Fibroblast of gingiva (primary cell): ENCODE measurements around the gene PPIG.
"Not testable (repeated sequence)": the region's sequence is repeated elsewhere in the genome, so short reads cannot be mapped to it uniquely, and the experiment has no call there.

Source experiments
- DNase-seq: peaks from one replicate; pipeline ENCODE4 v3.0.0-alpha.2; 2011; ENCODE audit warnings: low read depth

PPIG gene

DNA sequence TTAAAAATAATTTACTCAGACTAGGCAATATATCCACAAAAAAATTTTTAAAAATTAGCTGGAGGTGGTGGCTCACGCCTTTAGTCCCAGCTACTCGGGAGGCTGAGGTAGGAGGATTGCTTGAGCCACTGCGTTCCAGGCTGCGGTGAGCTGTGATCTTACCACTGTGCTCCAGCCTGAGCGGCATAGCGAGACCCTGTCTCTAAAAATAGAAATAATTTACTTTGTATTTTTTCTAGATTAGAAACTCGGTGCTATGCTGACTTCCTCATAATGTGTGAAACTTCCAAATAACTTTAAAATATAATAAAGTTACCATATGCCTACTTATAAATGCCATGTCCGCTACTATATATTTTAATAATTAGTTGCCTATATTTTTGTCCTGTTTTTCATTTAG, 6.7 kb downstream of the PPIG start:
- no peak for DNase-seq

DNA sequence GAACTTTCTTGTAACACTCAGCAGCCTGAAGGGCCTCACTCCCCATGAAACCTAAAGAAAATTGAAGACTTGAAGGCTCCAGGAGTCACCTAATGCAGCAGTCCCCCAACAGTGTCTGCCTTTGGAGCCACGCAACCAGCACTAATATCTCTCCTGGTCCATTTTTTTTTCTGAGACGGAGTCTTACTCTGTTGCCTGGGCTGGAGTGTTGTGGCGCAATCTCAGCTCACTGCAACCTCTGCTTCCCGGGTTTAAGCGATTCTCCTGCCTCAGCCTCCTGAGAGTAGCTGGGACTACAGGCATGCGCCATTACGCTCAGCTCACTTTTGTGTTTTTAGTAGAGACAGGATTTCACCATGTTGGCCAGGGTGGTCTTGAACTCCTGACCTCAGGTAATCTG, 12.4 kb downstream of the PPIG start:
- DNase-seq, result not testable (repeated sequence)

DNA sequence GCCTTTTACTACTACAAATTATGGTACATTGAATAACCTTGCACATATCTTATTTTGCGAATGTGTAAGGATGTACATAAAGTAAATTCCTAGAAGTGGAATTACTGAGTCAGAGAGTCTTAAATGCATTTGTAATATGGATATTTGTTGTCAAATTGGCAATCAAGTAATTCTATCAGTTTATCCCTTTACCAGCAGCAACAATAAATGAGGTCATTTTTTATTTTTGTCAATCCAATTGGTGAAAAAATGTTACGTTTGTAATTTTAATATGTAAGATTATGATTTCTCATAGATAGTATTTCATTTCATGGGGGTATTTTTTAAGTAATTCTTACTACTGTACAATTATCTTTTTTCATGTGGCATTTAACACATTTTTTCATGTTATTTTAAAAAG, 14.8 kb downstream of the PPIG start:
- no peak for DNase-seq

DNA sequence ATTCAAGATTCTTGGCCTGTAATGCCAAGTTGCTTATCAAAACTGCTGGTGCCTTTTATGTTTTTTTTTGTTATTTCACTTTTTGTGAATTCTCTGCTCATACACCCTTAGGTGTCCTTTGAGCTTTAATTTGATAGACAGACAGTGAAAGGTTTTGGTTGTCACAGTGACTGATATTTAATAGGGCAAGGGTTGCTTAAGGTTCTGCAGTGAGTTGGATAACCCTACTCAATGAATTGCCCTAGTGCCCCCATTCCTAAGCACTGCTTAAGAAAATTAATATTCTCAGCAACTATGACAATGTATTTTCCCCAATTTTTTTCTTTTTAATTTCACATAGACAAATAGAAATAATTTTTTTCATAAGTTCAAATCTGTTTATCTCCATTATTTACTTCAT, 15.4 kb downstream of the PPIG start:
- DNase-seq, result no peak

DNA sequence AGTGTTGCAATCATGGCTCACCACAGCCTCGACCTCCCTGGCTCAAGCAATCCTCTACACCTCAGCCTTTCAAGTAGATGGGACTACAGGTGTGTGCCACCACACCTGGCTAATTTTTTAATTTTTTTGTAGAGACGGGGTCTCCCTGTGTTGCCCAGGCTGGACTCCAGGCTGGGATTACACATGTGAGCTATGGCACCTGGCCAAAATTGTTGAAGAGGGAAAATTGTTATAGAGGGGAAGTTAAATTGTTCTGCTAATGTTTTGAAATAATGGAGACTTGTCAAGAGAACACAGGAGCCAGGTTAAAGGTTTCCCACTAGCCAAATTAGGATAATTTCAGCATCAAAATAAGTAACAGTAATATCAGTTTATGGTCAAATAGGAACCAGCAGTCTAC, 25.1 kb downstream of the PPIG start:
- DNase-seq, result no peak

DNA sequence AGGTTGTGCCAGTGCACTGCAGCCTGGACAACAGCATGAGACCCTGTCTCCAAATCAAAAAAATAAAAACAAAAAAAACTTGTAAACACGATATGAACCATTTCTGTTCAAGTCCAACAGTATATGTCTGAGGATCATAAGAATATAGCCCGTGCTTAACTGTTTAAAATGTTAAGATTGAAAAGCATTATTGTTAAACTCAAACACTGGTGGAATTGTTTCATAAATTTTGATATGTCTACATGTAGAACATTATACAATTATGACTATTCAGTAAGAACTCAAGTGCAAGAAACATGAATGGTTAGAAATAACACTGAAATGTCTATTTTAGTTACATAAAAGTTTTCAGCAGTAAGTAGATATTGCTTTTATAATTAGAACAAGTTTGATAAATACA, 29.7 kb downstream of the PPIG start:
- DNase-seq, result no peak

DNA sequence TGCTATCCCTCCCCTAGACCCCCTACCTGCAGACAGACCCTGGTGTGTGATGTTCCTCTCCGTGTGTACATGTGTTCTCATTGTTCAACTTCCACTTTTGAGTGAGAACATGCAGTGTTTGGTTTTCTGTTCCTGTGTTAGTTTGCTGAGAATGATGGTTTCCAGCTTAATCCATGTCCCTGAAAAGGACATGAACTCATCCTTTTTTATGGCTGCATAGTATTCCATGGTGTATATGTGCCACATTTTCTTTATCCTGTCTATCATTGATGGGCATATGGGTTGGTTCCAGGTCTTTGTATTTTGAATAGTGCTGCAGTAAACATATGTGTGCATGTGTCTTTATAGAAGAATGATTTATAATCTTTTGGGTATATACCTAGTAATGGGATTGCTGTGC, 31.8 kb downstream of the PPIG start:
- DNase-seq, result not testable (repeated sequence)

DNA sequence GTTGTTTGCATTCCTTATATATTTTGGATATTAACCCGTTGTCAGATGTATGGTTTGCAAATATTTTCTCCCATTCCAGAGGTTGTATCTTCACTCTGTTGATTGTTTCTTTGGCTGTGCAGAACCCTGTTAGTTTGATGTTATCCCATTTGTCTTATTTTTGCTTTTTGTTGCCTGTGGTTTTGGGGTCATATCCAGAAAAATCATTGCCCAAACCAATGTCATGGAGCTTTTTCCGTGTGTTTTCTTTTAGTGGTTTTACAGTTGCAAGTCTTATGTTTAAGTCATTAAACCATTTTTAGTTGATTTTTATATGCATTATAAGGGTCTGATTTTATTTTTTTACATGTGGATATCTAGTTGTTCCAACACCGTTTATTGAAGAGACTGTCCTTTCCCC, 35.8 kb downstream of the PPIG start:
- DNase-seq, result peak; percentile 42

DNA sequence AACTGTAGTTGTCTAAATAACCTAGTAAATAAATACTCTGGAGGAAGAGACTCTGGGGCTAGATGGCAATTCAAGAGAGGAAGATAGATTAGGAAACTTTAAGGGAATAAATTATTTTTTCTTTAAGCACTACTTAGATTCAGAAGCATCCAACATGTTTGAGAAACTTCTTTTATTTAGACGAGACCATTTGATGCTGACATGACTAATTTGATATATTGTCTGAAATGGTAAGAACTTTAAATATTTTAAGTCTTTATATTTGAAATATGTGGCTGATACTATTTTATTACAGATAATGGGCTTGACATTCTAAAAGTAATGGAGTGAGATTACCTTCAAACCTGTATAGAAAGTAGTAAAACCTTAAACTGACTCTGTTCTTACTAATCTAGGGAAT, 36.4 kb downstream of the PPIG start:
- DNase-seq, result no peak

DNA sequence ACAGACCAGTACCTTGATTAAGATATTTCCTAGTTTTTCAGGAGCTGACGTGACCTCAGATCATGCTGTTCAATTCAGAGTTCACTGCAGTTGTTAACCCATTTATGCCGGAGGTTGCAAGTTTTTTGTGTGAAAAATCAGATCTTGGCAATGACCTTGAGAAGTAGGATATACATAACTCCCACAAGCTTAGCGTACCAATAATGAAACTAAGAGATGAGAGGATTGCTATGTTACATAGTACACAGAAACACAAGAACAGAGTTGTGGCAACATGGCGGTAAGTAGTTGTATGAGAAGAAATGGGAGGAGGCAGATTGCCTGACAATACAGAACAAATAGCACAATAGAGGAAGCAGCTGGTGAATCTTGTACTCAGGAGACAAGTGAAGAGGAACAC, 39.1 kb downstream of the PPIG start:
- DNase-seq, result no peak

DNA sequence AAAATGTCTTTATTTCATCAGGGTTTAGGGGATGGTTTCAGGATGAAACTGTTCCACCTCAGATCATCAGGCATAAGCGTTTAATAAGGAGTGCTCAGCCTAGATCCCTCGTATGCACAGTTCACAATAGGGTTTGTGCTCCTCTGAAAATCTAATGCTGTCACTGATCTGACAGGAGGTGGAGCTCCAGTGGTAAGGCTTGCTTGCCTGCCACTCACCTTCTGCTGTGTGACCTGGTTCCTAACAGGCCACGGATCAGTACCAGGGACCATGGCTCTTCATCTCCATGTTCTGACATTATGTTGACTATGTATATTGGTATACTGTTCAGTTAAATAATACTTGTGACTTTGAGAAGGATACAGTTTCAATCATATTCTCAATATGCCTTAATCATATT, 41.6 kb downstream of the PPIG start:
- DNase-seq, result no peak

DNA sequence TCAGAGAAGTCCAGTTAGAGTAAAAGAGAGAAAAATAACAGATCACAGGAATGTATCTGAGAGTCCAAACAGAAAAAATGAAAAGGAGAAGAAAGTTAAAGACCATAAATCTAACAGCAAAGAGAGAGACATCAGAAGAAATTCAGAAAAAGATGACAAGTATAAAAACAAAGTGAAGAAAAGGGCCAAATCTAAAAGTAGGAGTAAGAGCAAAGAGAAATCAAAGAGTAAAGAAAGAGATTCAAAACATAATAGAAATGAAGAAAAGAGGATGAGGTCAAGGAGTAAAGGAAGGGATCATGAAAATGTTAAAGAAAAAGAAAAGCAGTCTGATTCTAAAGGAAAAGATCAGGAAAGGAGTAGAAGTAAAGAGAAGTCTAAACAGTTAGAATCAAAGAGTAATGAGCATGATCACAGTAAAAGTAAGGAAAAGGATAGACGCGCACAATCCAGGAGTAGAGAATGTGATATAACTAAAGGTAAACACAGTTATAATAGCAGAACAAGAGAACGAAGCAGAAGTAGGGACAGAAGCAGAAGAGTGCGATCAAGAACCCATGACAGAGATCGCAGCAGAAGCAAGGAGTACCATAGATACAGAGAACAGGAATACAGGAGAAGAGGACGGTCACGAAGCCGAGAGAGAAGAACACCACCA, 52.4 kb downstream of the PPIG start:
- no peak for DNase-seq

DNA sequence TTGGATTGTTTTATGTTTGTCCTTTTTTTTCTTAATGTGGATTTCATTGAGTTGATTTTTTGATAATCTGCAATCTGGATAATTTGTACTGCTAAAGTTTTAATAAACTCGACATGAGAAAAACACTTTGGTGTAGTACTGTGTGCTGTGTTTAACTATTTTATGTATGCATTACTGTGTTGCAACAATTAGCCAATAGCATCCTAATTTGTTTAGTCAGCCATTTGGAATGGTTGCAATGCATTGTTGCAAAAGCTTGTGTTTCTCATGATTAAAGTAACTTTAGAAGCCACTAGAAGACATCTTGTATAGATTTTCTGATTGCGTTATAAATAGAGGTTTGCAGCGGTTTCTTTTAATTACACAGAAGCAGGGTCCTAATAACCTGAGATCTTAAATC, 53.5 kb downstream of the PPIG start:
- peak; percentile 91 for DNase-seq

DNA sequence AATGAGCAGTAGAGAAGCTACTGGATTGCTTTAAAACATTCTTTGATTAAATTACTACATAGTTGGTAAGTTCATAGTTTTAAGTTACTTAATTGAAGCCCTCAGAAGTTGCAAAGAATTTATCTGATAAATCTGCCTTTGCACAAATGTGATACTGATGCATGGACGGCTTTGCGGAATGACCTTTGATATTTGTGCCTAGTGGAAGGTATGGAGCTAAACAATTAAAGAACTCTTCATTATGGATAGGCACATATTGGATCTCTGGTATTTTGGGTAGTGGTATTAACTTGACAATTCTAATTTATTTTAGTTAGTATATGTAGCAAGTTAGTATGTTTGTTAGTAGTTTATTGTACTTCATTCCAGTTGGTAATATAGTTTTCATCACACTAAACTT, 56.0 kb downstream of the PPIG start:
- no peak for DNase-seq

DNA sequence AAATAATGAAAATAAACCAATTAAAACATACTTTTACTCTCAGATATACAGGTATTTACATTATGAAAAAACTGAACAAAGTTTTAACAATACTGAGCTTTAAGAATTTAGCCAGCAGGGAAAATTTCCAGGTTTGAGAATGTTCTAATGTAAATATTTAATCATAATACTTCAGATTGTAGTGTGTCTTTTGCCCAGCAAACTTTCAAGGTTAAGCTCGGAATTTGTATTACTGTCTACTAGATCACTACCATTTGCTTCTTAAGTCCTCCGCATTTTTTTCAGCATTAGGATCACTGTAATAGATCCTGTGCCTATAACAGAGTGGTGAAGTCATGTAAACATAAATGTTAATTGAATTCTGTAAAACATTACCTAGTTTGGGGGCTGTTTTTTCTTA, 57.3 kb downstream of the PPIG start:
- no peak for DNase-seq

DNA sequence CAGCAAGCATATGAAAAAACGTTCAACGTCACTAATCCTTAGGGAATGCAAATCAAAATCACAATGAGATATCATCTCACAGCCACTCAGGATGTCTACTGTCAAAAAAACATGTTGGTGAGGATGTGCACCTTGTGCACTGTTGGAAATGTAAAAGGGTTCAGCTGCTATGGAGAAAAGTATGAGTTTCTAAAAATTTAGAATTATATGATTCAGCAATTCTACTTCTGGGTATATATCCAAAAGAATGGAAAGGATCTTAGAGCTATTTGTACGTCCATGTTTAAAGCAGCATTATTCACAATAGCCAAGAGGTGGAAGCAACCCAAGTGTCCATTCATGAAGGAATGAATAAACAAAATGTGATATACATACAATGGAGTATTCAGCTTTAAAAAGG, 60.0 kb downstream of the PPIG start:
- DNase-seq, result no peak

DNA sequence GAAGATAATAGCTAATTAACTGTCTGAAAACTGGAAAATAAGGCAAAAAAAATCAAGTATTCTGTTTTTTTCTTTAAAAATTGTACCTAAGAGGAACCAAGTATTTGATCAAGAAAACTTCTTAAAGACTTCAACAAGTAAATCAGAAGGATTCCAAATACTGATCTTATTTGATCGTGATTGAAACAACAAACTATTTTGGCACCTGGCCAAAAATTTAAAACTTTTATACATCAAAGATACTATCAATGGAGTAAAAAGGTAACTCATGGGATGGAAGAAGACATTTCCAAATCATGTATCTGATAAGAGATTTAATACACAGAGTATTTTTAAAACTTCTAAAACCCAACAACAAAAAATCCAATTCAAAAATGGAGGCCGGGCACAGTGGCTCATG, 63.3 kb downstream of the PPIG start:
- no peak for DNase-seq

DNA sequence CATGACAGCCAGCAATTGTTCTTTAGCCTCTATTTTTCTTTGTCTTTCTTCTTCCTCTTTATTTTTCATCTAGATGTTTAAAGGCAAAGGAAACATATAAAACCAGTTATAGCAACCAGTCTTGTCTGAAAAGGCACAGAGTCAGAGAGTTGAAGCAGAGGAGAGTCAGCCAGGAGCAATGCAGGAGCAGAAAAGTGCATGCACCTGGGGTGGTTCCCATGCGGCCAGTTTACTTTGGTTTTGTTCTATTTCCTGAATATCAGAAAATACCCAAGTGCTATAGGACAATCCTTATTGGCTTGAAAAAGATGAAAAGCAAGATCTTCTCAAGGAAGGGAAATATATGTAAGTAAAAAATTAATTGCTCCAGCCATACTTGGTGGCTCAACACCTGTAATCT, 65.1 kb downstream of the PPIG start:
- DNase-seq, result no peak

DNA sequence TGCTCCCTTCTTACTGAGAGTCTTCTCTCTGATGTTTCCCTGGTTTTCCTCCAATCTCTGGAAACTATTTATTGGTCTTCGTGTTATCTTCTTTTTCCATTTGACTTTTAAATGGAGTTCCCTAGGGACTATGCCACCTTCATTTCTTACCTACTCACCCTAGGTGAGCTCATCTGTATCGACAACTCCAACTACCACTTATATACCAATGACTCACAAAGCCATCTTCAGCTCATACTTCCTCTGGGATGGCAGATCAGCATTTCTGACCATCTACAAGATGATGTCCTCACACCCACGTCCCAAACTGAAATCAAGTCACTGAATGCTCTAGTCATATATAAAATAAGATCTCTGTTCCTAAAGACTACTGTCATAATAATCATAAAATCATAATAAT, 69.5 kb downstream of the PPIG start:
- DNase-seq, result no peak

DNA sequence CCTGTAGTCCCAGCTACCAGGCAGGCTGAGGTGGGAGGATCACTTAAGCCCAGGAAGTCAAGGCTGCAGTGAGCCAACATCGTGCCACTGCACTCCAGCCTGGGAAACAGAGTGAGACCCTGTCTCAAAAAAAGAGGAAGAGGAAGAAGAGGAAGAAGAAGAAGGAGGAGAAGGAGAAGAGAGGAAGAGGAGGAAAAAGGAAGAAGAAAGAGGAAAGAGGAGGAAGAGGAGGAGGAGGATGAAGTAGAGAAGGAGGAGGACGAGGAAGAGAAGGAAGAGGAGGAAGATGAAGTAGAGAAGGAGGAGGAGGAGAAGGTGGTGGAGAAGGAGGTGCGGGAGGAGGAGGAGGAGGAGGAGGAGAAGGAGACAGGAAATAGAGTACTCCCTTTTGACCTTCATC, 72.0 kb downstream of the PPIG start:
- no peak for DNase-seq

DNA sequence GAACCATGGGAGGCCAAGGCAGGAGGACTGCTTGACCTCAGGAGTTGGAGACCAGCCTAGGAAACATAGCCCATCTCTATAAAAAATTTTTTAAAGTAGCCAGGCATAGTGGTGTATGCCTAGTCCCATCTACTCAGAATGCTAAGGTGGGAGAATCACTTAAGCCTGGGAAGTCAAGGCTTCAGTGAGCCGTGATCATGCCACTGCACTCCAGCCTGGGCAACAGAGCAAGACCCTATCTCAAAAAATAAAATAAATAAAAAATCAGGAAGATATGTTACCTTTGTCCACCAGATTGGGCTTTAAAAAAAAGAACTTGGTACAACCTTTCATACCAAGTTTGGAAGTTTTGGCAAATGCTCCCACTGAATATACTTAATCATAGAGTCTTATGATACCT, 74.7 kb downstream of the PPIG start:
- DNase-seq, result no peak

DNA sequence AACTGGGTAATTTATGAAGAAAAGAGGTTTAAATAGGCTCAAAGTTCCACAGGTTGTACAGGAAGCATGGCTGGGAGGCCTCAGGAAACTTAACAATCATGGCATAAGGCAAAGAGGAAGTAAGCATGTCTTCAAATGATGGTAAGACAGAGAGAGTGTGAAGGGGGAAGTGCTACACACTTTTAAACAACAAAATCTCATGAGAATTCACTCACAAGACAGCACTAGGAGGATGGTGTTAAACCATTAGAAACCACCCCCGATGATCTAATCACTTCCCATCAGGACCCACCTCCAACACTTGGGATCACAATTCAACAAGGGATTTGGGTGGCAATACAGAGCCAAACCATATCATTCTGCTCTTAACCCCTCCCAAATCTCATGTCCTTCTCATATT, 75.2 kb downstream of the PPIG start:
- no peak for DNase-seq

DNA sequence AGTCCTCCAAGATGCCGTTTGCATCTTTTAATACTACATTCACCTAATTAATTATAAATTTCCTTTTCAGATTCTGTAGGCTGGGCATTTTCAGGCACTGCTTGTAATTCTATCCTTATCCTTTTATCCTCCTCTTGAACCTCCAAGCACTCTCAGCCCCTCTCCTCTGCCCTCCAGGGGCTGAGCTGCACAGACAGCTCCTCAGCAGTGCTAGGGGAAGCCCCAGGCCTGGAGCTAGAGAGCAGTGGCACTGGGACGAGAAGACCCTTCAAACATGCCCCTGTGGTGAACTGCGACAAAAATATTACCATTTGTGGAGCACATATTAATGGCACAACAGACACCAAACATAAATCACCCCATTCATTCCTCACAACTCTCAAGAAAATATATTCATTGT, 77.1 kb downstream of the PPIG start:
- no peak for DNase-seq

DNA sequence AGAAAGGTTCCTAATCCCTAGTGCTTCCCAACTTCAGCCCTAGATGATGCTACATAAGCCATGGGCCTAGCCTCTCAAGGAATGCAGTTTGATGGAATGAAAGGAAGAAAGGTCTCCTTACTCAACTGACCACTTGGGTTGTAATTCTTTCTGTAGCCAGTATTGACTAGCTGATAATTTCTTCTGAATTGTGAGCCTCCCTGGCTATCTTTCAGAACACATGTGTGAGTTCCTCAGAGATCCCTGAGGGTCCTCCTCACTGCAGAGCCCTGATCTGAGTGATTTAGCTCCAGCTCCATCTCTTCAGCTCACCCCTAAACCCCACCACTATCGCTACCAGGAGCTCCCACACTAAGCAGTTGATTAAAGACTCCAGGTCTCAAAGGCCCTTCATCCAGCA, 78.6 kb downstream of the PPIG start:
- DNase-seq, result no peak

DNA sequence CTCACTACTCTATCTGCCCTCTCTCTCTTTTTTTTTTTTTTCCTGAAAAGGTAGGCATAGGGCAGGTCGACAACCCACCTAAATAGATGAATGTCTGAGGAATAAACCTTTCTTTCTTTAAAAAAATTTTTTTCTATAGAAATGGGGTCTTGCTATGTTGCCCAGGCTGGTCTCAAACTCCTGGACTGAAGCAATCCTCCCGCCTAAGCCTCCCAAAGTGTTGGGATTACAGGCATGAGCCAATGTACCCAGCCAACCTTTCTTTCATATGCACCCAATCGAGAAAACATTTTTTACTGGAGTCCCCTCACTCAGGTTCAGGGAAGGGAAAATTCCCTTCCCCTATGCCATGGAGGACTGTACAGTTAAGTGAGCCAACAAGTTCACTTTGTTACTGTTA, 79.1 kb downstream of the PPIG start:
- DNase-seq, result no peak
